Astrocyte of the cerebellum (primary cell): ENCODE measurements around the gene HMCN2.

Experiments used
- DNase-seq: peaks from one replicate; pipeline ENCODE4 v3.0.0-alpha.2; 2011; ENCODE audit warnings: low read depth
- H3K4me3 ChIP-seq: 2 replicates; pipeline ENCODE4 v1.5.1; 2011; ENCODE audit warnings: mild to moderate bottlenecking, low read depth, low read length, moderate library complexity
- in situ Hi-C: cut with HindIII; loops from 2 replicates; pipeline ENCODE4 v1.10.0; 2017; ENCODE audit warnings: low sequenced_read_pairs
- TF ChIP-seq, protein P1 (sequence below): IDR thresholded peaks from 2 replicates; pipeline ENCODE4 v1.5.1; 2012; ENCODE audit warnings: low read length, low read depth, moderate library complexity, mild to moderate bottlenecking; ENCODE audit errors: missing control alignments

The HMCN2 gene

DNA sequence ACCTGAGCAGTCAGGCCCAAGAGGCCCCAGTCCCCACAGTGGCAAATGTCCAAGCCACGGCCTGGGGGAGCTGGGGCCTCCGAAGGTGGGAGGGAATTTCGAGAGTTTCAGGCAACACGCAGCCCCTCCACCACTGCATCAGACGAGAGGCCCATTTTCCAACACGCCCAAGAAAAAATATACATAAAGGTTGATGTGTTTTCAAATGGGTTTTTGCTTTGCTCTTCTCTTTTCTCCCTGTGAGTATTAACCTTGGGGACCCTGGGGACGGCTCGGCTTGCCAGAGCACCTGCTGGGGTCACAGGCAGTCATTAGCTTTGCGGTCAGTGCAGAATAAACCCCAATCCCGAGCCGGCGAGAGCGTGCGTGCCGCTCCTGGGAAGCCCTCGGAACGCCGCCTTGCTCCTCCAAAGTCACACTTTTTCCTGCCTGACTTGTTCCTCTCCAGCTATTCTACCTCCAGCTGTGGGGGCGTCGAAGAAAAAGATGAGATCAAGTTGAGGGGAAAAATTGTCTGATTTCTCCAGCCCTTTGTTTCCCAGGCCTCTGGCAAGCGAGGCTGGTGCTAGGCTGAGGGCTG lies 210.7 kb downstream of the HMCN2 start:
- no peak overlapping the region for H3K4me3 ChIP-seq
- DNase-seq: no peak
- in situ Hi-C loops: loop anchor here (5.0 kb wide), 1 partner anchor 51 kb away; no protein-coding TSS in a partner anchor
- TF ChIP-seq, protein P1, sequence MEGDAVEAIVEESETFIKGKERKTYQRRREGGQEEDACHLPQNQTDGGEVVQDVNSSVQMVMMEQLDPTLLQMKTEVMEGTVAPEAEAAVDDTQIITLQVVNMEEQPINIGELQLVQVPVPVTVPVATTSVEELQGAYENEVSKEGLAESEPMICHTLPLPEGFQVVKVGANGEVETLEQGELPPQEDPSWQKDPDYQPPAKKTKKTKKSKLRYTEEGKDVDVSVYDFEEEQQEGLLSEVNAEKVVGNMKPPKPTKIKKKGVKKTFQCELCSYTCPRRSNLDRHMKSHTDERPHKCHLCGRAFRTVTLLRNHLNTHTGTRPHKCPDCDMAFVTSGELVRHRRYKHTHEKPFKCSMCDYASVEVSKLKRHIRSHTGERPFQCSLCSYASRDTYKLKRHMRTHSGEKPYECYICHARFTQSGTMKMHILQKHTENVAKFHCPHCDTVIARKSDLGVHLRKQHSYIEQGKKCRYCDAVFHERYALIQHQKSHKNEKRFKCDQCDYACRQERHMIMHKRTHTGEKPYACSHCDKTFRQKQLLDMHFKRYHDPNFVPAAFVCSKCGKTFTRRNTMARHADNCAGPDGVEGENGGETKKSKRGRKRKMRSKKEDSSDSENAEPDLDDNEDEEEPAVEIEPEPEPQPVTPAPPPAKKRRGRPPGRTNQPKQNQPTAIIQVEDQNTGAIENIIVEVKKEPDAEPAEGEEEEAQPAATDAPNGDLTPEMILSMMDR: no peak

GRCh38 chr9:130477564-130477963 lies 212.0 kb downstream of the HMCN2 start:
- H3K4me3 ChIP-seq: no peak overlapping the region
- DNase-seq: no peak
- TF ChIP-seq, protein P1: no peak
- in situ Hi-C loops: loop anchor here (5.0 kb wide), 1 partner anchor 50 kb away; no protein-coding TSS in a partner anchor

DNA sequence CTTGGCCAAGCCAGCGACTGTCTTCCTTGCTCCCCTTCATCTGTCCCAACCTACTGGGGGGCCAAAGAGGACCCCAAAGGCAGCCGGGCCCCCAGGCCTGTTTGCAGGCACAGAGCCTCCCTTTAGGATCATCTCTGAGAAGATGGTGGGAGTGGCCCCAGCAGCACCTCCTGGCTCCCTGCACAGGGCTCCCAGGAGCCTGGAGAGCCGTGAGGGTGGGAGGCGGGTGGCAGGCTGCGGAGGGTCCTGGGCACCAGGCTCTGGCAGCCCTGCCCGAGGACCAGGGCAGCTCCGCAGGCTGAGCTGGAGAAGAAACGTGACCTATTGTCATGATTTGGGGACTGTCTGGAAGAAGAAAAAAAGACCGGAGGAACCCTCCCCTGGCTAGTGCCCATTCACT lies 212.6 kb downstream of the HMCN2 start:
- no peak for DNase-seq
- in situ Hi-C loops: loop anchor here (5.0 kb wide), 1 partner anchor 49 kb away; no protein-coding TSS in a partner anchor
- TF ChIP-seq, protein P1: no peak
- no peak overlapping the region for H3K4me3 ChIP-seq

DNA sequence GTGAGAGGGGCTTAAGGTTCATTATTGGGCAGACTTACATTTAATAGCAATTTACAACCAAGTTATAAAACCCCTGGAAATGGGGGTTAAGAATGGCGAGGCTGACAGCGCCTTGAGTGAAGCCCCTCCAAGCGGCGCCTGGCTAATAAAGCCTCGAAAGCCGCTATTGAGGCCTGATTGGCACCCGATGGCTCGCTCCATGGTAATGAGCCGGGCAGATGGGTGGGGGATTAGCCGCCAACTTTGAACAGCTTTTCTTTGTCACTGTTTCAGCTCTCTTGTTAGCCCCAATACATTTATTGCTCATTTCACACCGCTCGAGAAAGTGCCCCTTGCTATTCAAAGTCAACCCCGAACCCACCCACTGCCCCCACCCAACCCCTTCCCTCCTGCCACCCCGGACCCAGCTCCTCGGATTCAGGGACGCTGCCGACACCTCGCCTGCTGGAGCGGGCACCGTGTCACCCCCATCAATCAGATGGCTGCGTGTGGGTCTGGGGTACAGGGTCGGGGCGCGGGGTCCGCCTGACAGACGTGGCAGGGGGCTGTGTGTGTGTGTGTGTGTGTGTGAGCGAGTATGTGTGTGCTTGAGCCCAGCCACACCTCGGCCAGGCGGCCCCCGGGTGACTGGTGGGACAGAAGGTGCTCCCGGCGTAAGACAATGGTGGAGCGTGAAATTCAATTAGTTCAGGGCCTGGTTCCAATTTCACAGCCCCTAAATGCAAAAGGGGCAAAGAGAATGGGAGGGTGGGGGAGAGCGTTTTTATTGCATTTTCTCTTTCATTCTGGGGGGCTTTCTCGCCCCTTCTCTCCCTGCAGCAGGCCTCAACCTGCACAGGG lies 213.4 kb downstream of the HMCN2 start:
- H3K4me3 ChIP-seq: no peak overlapping the region
- TF ChIP-seq, protein P1: no peak
- no peak for DNase-seq
- in situ Hi-C loops: loop anchor here (5.0 kb wide), 1 partner anchor 48 kb away; no protein-coding TSS in a partner anchor

GRCh38 chr9:130479587-130479986 lies 214.0 kb downstream of the HMCN2 start:
- in situ Hi-C loops: loop anchor here (5.0 kb wide), 1 partner anchor 48 kb away; no protein-coding TSS in a partner anchor
- TF ChIP-seq, protein P1: no peak
- DNase-seq: no peak
- H3K4me3 ChIP-seq: no peak overlapping the region

DNA sequence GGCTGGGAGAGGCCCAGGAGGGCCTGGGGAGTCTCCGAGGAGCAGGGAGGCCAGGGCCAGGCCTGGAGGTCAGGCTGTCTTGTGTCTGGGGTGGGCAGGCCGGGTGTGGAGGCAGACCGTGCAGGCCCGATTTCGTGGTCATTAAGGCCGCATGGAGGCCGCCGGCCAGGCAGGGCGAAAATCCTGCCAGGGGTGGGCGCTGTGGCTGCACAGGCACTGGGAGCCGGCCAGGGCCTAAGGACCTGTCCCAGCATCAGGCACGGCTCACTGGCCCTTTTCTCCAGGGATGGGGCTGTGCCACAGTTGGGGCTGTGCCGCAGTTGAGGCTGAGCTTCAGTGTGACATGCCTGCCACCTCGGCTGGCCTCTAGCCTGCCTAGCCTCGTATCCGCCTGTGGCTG lies 215.1 kb downstream of the HMCN2 start:
- in situ Hi-C loops: no loop called here
- no peak overlapping the region for H3K4me3 ChIP-seq
- TF ChIP-seq, protein P1: peak; percentile 36
- DNase-seq: no peak
